Body of pancreas (tissue), 4 donors: ENCODE results near the gene ADIG. TPM values are rescaled to one million over a fixed set of nuclear protein-coding genes. Genes with fewer than 3 reads are reported as not detected.

Source experiments
- ATAC-seq: fragments of 150-250 bp; one replicate; pipeline ENCODE4 v1.9.1; 2016
- DNase-seq, 4 donors: peaks; one replicate each; pipeline ENCODE4 v3.0.0-alpha.2; 2019
- H3K27ac ChIP-seq, 4 donors: fragments of 200-600 bp; sonication (generic); 1 replicate in 3 of 4; 2 replicates in 1 of 4; pipeline versions ENCODE4 v1.5.1 to v1.6.1; 2016 to 2019; ENCODE audit warnings: mild to moderate bottlenecking in 1 of 4, mixed read lengths in 1 of 4, moderate library complexity in 1 of 4
- H3K27me3 ChIP-seq, 2 donors: fragments of 200-600 bp; sonication (generic); one replicate each; pipeline ENCODE4 v1.6.0; 2016; ENCODE audit warnings: mild to moderate bottlenecking in 1 of 2
- H3K36me3 ChIP-seq, 2 donors: fragments of 200-600 bp; sonication (generic); replicated peaks in 1 of 2; 2 replicates each; pipeline ENCODE4 v1.5.1; 2016; ENCODE audit warnings: low read depth in 2 of 2; ENCODE audit not compliant: insufficient read depth in 1 of 2
- H3K4me1 ChIP-seq: fragments of 200-600 bp; sonication (generic); one replicate; pipeline ENCODE4 v1.6.0; 2016
- H3K4me3 ChIP-seq, 2 donors: fragments of 200-600 bp; sonication (generic); 1 replicate in 1 of 2; 2 replicates in 1 of 2; pipeline ENCODE4 v1.5.1; 2016 to 2019
- H3K9me3 ChIP-seq, 3 donors: fragments of 200-600 bp; sonication (generic); 1 replicate in 2 of 3; 2 replicates in 1 of 3; pipeline ENCODE4 v1.5.1; 2016
- POLR2A ChIP-seq, 3 donors: fragments of 450-650 bp; IDR thresholded peaks; one replicate each; pipeline ENCODE4 v1.6.1; 2016; ENCODE audit warnings: antibody characterized with exemption in 3 of 3, mild to moderate bottlenecking in 2 of 3
- WGBS, 2 donors: methylation state at CpG; one replicate each; pipeline ENCODE4 v1.1.5; 2017; 5-methylcytosine and 5-hydroxymethylcytosine counted together
- intact Hi-C: fragments of 100-400 bp; cut with DNase I; formaldehyde crosslinking; loops from one replicate; pipeline ENCODE4 v1.15.1; 2023
- total RNA-seq, 2 donors: library from RNA; depleted of rRNA; stranded (reverse); fragments of >200 nt; gene quantifications; one replicate each; pipeline ENCODE4 v1.1.0, GENCODE V29; 2016
- TF ChIP-seq, protein P1 (sequence below), 7 experiments: fragments of 450-650 bp in 4 of 7; fragments of 200-600 bp in 3 of 7; sonication (generic) in 3 of 7; IDR thresholded peaks; one replicate each; pipeline ENCODE4 v1.5.1; 2016 to 2019; ENCODE audit warnings: antibody characterized with exemption in 7 of 7

Gene ADIG
- total RNA-seq, 2 donors from 2014 or later: not detected

GRCh38 chr20:38625896-38626295, 44.9 kb downstream of the ADIG start:
- Histone ChIP-seq H3K4me1 (no peaks in the 10 kb centered on the region), H3K27me3 (no peaks in the 10 kb centered on the region), H3K9me3 (peaks cover 0 to 8% (median 0%) of the 10 kb centered on the region in 3 donors), H3K36me3 (no peaks in the 10 kb centered on the region), H3K27ac (no peak overlapping the region), H3K4me3 (no peak overlapping the region)
- intact Hi-C loops: no loop called here
- no peak for ATAC-seq
- no peak for DNase-seq
- no peak for TF ChIP-seq POLR2A (IDR thresholded peaks at IDR 0.05)
- TF ChIP-seq, protein P1, sequence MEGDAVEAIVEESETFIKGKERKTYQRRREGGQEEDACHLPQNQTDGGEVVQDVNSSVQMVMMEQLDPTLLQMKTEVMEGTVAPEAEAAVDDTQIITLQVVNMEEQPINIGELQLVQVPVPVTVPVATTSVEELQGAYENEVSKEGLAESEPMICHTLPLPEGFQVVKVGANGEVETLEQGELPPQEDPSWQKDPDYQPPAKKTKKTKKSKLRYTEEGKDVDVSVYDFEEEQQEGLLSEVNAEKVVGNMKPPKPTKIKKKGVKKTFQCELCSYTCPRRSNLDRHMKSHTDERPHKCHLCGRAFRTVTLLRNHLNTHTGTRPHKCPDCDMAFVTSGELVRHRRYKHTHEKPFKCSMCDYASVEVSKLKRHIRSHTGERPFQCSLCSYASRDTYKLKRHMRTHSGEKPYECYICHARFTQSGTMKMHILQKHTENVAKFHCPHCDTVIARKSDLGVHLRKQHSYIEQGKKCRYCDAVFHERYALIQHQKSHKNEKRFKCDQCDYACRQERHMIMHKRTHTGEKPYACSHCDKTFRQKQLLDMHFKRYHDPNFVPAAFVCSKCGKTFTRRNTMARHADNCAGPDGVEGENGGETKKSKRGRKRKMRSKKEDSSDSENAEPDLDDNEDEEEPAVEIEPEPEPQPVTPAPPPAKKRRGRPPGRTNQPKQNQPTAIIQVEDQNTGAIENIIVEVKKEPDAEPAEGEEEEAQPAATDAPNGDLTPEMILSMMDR (IDR thresholded peaks at IDR 0.05): no peak

- TF ChIP-seq POLR2A (IDR thresholded peaks at IDR 0.05): no peak
- TF ChIP-seq, protein P1 (IDR thresholded peaks at IDR 0.05): no peak
- no peaks in the 10 kb centered on the region for H3K4me1 ChIP-seq
- H3K4me3 ChIP-seq: no peak overlapping the region
- no peaks in the 10 kb centered on the region for H3K36me3 ChIP-seq
- 75 to 84% methylated on average over 4 to 10 of the region's 10 CpGs for WGBS, 2 donors
- no peaks in the 10 kb centered on the region for H3K27me3 ChIP-seq
- ATAC-seq: no peak
- peaks cover 0 to 8% (median 0%) of the 10 kb centered on the region in 3 donors for H3K9me3 ChIP-seq
- no peak overlapping the region for H3K27ac ChIP-seq
- intact Hi-C loops: no loop called here
- no peak for DNase-seq
Measured at GRCh38 chr20:38626921-38627659, 46.1 kb downstream of the ADIG start.

DNA sequence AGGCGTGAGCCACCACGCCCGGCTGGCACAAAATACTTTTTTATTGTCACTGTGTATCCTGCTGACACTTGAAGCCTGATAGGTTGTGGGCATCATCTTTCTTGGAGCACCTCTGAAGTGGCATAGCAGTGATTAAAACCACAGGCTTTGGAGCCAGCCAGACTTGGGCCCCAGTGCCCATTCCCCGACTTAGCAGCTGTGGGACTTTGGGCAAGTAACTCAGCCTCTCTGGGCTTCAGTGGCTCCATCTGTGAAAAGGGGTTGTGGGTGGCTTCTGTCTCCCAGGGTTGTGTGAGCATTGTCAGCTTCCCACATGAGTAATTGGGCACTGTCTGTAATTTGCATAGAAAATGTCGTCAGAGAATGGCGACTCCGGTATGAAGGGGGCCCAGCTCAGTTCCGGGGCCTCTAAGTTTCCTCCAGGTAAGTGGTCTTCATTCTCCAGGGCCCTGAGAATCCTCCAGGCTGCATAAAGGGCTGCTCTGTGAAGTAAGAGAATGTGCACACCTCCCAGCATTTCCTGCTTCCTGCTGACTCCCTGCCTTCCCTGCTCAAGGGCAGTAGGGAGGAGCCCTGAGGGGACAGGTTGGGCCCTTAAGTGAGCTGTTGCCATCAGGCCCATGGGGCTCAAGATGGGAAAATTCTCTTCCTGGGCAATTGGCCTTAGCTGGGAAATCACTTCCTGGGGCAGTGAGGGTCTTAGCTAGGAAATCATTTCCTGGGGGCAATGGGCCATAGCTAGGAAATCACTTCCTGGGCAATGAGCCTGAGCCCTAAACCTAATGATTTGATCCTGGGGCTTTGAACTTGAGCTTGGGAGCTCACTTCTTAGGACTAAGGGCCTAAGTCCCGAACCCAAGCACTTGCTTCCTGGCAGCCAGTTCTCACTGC, 47.8 kb downstream of the ADIG start:
- TF ChIP-seq, protein P1 (IDR thresholded peaks at IDR 0.05): no peak
- TF ChIP-seq POLR2A (IDR thresholded peaks at IDR 0.05): no peak
- no peaks in the 10 kb centered on the region for H3K4me1 ChIP-seq
- H3K9me3 ChIP-seq: peaks cover 0 to 7% (median 0%) of the 10 kb centered on the region in 3 donors
- no peak for ATAC-seq
- H3K4me3 ChIP-seq: no peak overlapping the region
- DNase-seq: no peak
- intact Hi-C loops: no loop called here
- no peak overlapping the region for H3K27ac ChIP-seq
- no peaks in the 10 kb centered on the region for H3K36me3 ChIP-seq
- 67 to 76% methylated on average over 7 to 9 of the region's 9 CpGs for WGBS, 2 donors
- no peaks in the 10 kb centered on the region for H3K27me3 ChIP-seq

GRCh38 chr20:38629979-38630378, 49.0 kb downstream of the ADIG start:
- 78 to 88% methylated on average over 1 of the region's 1 CpG for WGBS, 2 donors
- intact Hi-C loops: no loop called here
- H3K27ac ChIP-seq: no peak overlapping the region
- H3K4me3 ChIP-seq: no peak overlapping the region
- TF ChIP-seq POLR2A (IDR thresholded peaks at IDR 0.05): no peak
- TF ChIP-seq, protein P1 (IDR thresholded peaks at IDR 0.05): no peak
- H3K27me3 ChIP-seq: no peaks in the 10 kb centered on the region
- DNase-seq (no peak), ATAC-seq (no peak)
- H3K9me3 ChIP-seq: no peaks in the 10 kb centered on the region
- H3K36me3 ChIP-seq: no peaks in the 10 kb centered on the region
- H3K4me1 ChIP-seq: no peaks in the 10 kb centered on the region
